Urinary bladder (tissue), 4 donors: ENCODE results near the gene GABRD. TPM values are rescaled to one million over a fixed set of nuclear protein-coding genes. Genes with fewer than 3 reads are reported as not detected.

Experiments
- DNase-seq: peaks from one replicate; pipeline ENCODE4 v3.0.0-alpha.2; 2015; ENCODE audit errors: extremely low spot score
- H3K27ac ChIP-seq: one replicate; pipeline ENCODE4 v1.5.1; 2013; ENCODE audit warnings: low read depth, mild to moderate bottlenecking, moderate library complexity
- H3K36me3 ChIP-seq: one replicate; pipeline ENCODE4 v1.6.1; 2013; ENCODE audit warnings: mild to moderate bottlenecking, moderate library complexity; ENCODE audit not compliant: insufficient read depth
- H3K4me1 ChIP-seq: one replicate; pipeline ENCODE4 v1.6.1; 2013; ENCODE audit warnings: mild to moderate bottlenecking, moderate library complexity; ENCODE audit not compliant: insufficient read depth
- H3K4me3 ChIP-seq: one replicate; pipeline ENCODE4 v1.5.1; 2013; ENCODE audit warnings: low read depth, low read length
- WGBS: extraction: QIAGEN DNeasy Blood & Tissue Kit; methylation state at CpG from one replicate; pipeline ENCODE4 v1.1.7; 2013; 5-methylcytosine and 5-hydroxymethylcytosine counted together
- polyA plus RNA-seq: library from polyadenylated mRNA; stranded (reverse); fragments of 200-250 nt; gene quantifications from one replicate; pipeline ENCODE4 v1.2.3, GENCODE V29; 2013
- total RNA-seq: library from RNA; depleted of rRNA; stranded (reverse); fragments of >200 nt; gene quantifications from one replicate; pipeline ENCODE4 v1.2.3, GENCODE V29; 2014
- donor health status: healthy with polysubstance abuse.
- donor health status: healthy.

The GABRD gene
- total and polyA plus RNA-seq, 2 donors = 0.95 to 1.2 TPM

DNA sequence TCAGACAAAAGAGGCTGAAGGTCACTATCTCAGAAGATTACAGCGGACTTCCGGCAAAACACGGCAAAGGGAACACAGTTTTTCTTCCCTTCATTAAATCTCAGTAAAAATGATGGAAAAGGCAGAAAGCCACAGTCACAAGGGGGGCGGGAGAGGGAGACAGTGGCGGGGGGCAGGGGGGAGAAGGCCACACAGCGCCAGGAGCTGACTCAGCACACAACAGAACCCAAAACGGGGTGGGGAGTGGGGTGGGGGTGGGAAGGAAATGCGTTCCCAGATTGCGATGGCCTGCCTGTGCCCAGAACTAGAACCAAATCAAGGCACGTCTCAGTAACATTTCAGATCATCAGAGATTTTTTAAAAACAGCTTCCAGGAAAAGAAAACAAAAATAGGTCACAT is 28.9 kb upstream of the GABRD start:
- WGBS = 17% methylated on average over 10 of the region's 10 CpGs
- no peak overlapping the region for H3K4me3 ChIP-seq
- no peak overlapping the region for H3K27ac ChIP-seq
- H3K4me1 ChIP-seq = no peaks in the 10 kb centered on the region
- no peaks in the 10 kb centered on the region for H3K36me3 ChIP-seq
- no peak for DNase-seq

DNA sequence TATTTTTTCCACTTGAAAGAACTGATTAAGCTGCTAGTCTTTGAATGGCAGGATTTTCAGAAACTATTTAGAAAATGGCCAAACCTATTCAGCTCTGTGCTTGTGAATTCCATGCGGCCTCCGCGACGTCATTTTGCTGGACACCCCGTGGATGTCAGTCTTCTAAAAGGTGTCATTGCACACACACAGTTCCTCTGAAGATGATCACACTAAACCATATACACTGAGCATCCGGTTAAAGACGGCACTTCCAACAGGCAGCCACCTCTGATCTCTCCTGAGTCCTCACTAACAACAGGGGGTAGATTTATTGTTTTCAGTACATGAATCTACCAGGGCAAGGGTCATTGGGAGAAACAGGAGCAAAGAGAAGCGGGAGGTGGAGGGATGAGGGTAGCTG is 24.6 kb upstream of the GABRD start:
- no peaks in the 10 kb centered on the region for H3K36me3 ChIP-seq
- no peaks in the 10 kb centered on the region for H3K4me1 ChIP-seq
- H3K4me3 ChIP-seq = no peak overlapping the region
- DNase-seq = no peak
- H3K27ac ChIP-seq = no peak overlapping the region
- 59% methylated on average over 8 of the region's 8 CpGs for WGBS

DNA sequence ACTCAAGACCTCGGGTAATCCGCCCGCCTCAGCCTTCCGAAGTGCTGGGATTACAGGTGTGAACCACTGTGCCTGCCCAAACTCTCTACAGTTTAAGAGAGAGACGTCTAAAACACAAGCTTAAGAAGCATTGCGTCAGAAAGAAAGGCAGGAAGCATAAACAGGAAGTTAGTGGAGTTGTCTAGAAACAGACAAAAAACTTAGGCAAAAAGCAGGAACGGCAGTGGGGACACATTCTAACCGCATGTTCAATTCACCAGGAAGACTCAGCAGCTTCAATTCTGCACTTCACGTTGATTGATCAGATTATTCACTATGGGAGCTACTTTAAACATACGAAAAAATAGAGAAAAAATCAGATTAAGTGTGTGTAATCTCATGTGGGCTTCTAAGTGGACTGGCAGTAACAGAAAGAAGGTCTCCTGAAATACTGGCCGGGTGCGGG is 22.9 kb upstream of the GABRD start:
- WGBS = 60% methylated on average over 12 of the region's 12 CpGs
- no peaks in the 10 kb centered on the region for H3K4me1 ChIP-seq
- H3K4me3 ChIP-seq = no peak overlapping the region
- DNase-seq = no peak
- H3K27ac ChIP-seq = no peak overlapping the region
- no peaks in the 10 kb centered on the region for H3K36me3 ChIP-seq

DNA sequence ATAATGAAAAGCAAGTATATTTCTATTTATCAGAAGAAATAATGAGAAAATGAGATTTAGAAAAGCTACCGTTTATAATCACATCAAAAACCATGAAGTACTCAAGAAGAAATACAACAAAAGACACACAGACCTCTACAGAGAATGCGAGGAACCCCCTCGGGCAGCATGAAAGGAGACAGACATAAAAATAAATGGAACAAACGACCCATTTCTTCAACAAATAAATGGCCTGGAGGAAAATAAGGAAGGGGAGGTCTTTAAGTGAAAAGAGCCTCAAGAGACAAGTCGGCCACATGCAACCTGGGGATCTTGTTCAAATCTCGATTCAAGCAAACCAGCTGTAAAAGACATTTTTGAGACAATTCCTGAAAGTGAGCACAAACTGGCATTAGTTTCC is 21.6 kb upstream of the GABRD start:
- DNase-seq = no peak
- no peaks in the 10 kb centered on the region for H3K4me1 ChIP-seq
- WGBS = 73% methylated on average over 6 of the region's 6 CpGs
- H3K27ac ChIP-seq = no peak overlapping the region
- H3K4me3 ChIP-seq = no peak overlapping the region
- no peaks in the 10 kb centered on the region for H3K36me3 ChIP-seq

DNA sequence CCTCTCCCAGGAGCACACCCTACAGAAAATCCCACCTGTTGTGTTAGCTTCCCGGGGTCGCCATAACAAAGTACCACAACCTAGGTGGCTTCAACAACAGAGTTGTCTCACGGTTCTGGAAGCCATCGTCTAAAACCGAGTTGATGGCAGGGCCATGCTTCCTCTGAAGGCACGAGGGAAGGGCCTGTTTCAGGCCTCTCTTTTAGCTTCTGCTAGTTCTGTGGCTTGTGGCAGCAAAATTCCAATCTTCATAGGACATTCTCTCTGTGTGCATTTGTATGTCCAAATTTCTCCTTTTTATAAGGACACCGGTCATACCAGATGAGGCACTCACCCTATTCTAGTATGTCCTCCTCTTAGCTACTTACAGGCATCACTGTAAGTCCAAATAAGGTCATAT is 18.7 kb upstream of the GABRD start:
- WGBS = 89% methylated on average over 7 of the region's 7 CpGs
- Histone ChIP-seq H3K4me3 (no peak overlapping the region), H3K36me3 (no peaks in the 10 kb centered on the region), H3K4me1 (no peaks in the 10 kb centered on the region), H3K27ac (no peak overlapping the region)
- no peak for DNase-seq

DNA sequence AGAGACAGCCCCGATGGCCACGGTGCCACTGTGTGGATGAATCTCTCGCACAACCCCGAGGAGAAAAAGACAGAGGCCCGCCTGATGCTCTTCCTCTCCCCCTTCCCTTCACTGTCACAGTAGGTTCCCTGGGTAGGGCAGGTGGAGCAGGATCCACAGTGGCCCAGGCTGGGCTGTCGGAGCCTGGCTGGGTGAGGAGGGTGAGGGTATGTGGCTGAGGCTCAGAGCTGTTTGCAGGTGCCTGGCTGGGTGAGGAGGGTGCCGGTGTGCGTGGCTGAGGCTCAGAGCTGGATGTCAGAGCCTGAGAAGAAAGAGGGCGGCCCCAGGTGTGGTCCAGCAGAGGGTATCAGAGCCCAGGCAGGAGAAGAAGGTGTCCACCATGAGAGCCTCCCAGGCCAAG is 18.3 kb upstream of the GABRD start:
- Histone ChIP-seq H3K4me1 (no peaks in the 10 kb centered on the region), H3K4me3 (no peak overlapping the region), H3K27ac (no peak overlapping the region), H3K36me3 (no peaks in the 10 kb centered on the region)
- WGBS = 85% methylated on average over 9 of the region's 9 CpGs
- DNase-seq = no peak

DNA sequence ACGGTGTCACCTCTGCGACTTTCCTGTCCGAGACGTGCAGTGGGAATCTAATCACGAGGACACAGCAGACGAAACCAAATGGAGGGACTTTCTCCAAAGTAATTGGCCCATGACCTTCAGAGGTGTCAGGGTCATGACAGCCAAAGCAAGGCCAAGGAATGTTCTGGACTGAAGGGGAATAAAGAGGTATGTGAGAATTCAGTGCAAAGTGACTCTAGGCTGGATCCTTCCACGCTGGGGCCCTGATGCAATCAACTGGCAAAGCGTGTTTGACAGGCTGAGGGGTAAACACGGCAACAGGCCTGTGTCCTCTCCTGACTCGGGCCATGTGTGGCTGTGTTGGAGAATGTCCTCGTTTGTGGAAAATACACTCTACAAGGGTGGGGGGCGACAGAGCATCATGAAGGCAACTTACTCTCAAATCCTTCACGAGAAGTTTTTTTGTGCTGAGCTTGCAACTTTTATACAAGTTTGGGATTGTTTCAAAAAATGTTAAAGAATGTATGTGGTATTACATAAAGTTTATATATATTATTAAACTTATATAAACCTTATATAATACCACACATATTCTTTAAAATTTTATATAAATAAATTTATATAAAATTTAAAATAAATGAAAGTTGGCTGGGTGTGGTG is 17.3 kb upstream of the GABRD start:
- Histone ChIP-seq H3K4me3 (no peak overlapping the region), H3K36me3 (no peaks in the 10 kb centered on the region), H3K27ac (no peak overlapping the region), H3K4me1 (no peaks in the 10 kb centered on the region)
- 67% methylated on average over 13 of the region's 13 CpGs for WGBS
- DNase-seq = peak; percentile 55

DNA sequence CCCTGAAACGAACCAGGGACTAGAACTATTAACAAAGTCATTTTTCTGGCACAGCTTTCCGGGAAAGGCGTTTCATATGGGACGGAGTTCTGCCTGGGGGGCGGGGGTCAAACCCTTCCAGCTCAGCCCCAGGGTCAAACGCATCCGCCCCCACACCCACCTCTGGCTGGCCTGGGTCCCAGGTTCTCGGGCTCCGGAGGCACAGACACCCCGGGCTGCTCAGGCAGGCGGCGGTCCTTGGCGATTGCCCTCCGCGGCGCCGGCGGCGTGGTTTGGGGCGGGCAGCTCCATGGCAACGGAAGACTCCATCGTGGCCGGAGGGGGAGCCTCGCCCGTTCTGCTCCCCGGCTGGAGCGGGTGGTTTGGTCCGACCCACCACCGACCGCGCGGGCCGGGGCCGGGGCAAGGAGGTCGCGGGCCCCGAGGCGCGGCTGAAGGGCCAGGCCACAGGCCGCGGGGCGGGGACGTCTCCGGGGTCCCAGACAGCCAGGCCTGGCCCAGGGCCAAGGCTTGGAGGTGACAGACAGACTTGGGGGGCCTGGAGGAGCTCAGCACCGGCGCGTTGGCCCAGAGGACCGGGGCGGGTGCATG is 15.5 kb upstream of the GABRD start, which contains the start of gene CFAP74:
CFAP74 (minus strand) TSS at position 246 of the 591 bp plus-strand sequence. CDS start 12,830 bp downstream, outside the sequence.
- Histone ChIP-seq H3K27ac (no peak within 1 kb of the TSS), H3K36me3 (no peaks in the 10 kb centered on the region), H3K4me3 (no peak within 1 kb of the TSS), H3K4me1 (no peaks in the 10 kb centered on the region)
- WGBS = 2% methylated on average over 49 of the region's 49 CpGs
- DNase-seq = no peak

DNA sequence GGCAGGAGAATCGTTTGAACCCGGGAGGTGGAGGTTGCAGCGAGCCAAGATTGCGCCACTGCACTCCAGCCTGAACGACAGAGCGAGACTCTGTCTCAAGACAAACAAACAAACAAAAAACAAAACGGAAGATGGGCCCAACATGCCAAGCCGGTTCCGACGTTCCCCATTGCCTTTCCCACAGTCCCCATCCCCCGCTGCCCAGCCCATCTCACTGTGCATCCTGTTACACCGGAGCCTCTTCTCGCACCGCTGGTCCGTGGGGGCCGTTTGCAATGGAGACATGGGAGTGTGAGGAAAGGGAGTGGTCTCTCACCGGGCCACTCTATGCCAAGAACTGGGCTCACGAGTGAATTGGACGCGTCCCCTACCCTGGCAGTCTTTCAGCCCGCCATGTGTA is 14.3 kb upstream of the GABRD start:
- Histone ChIP-seq H3K4me1 (no peaks in the 10 kb centered on the region), H3K4me3 (no peak overlapping the region), H3K27ac (no peak overlapping the region), H3K36me3 (no peaks in the 10 kb centered on the region)
- WGBS = 75% methylated on average over 21 of the region's 21 CpGs
- no peak for DNase-seq

DNA sequence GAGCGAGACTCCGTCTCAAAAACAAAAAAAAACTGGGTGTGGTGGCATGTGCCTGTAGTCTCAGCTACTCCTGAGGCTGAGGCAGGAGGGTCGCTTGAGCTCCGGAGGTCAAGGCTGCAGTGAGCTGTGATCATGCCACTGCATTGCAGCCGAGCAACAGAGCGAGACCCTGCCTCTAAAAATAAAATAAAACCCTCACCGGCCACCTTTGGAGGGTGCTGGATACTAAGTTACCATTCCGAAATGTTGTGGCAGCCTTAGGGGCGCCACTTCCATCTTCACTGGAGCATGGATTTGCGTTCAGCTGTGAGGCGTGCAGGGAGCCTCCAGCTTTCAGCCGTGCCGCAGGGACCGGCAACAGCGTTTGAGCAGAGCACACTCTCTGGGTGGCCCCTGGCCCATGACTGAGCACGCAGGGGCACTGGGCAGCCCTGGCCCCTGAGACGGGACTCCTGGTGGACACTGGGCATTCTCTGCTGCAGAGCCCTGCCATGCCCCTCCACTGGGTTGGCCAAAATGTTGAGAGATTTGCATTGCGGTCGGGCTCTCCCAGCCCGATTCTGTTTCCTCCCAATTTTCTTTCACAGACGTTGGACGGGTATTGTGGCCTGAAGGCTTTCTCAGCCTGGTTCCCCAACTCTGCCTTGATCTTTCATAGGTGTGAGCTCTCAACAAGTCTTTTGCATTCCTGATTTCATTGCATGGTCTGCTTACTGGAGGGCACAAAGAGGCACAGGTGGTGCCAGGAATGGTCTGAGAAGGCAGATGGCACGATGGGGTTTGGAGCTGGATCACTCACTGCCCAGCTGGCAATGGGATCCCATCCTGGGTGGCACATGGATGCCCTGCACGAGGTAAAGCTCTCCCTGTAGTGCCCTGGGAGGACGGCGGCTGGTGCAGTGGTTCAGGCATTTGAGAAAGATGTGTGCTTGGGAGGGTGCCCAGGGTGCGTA is 9.8 kb upstream of the GABRD start:
- H3K4me1 ChIP-seq = no peaks in the 10 kb centered on the region
- 79% methylated on average over 27 of the region's 27 CpGs for WGBS

DNA sequence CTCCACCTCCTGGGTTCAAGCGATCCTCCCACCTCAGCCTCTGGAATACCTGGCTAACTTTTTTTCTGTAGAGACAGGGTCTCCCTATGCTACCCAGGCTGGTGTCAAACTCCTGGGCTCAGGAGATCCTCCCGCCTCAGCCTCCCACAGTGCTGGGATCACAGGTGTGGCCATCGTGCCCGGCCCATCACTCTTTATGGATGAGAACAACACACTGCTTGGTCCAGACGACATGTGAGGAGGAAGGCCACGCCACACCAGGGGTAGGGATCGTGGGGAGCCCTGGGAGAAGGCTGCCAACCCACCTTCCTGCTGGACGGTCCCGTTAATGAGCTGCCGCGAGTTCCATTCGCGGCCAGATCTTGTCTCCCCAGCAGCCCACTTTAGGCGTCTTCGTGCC is 5.0 kb upstream of the GABRD start:
- H3K27ac ChIP-seq = no peak overlapping the region

More for the DNA sequence above, 9.8 kb upstream of the GABRD start:
- no peak overlapping the region for H3K27ac ChIP-seq
- H3K4me3 ChIP-seq = no peak overlapping the region
- H3K36me3 ChIP-seq = no peaks in the 10 kb centered on the region
- DNase-seq = no peak

DNA sequence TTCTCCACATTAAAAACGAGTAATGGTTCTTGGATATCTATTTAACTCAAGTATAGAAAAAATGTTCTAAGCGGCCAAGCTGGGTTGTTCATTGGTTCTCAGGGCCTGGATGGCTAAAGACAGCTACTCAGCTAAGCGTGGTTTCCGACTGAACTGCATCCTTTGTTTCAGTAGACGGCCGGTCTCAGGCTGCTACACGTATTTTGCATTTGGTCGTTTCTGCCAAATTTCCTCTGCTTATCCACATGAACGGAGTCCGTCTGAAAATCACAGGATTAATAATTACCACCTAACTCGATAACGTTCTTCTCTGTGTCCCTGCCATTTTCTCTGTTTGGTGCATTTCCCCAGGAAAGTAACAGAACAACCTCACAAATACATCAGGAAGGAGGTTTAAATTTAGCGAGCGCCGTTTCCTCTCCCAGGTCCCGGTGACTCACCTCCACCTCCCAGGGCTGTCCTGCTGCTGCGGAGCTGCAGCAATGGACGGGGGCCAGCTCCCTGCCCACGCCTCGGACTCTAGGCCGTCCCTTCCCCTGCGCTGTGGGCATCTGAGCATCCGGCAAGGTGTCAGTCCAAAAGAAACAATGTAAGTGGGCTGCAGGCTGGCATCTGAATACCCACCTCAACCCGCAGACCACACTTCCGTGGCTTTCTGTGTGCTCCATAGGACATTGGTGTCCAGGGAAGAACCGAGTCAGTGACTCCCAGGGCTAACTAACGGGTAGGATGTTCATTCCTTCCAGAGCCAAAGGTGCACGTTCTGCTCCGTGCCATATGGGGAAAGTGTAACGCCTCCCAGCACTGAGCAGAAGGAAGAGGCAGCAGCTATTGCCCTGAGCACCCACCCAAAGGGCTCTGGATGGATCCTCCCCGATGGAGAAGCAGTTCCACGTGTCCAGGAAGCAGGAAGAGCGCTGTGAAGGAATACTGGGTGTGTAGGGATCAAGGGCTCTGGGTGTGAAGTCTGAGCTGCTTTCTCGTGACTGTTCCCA is 4.1 kb upstream of the GABRD start:
- Histone ChIP-seq H3K27ac (no peak overlapping the region), H3K36me3 (no peaks in the 10 kb centered on the region), H3K4me1 (no peaks in the 10 kb centered on the region), H3K4me3 (no peak overlapping the region)
- 64% methylated on average over 34 of the region's 34 CpGs for WGBS
- no peak for DNase-seq

More for the DNA sequence above, 5.0 kb upstream of the GABRD start:
- H3K36me3 ChIP-seq = no peaks in the 10 kb centered on the region
- DNase-seq = no peak
- no peaks in the 10 kb centered on the region for H3K4me1 ChIP-seq
- no peak overlapping the region for H3K4me3 ChIP-seq
- WGBS = 81% methylated on average over 15 of the region's 15 CpGs

DNA sequence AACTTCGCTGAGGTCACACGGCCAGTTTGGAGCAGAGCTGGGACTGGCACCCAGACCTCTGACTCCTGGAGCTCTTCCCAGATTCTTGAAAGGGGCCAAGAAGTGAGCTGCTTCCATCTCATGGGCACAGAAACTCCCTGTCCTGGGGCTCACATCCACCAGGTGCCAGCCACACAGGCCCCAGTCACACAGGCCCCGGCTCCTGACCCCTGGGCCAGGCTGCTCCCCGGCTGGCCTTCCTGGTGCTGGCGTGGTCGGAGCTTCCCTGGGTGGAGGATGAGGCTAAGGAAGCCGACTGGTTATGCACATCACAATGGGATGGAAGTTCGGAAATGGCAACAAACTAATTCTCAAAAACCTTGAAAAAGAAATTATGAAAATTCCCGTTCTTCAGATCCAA is 3.0 kb upstream of the GABRD start:
- Histone ChIP-seq H3K4me3 (no peak overlapping the region), H3K4me1 (no peaks in the 10 kb centered on the region), H3K27ac (no peak overlapping the region), H3K36me3 (no peaks in the 10 kb centered on the region)
- WGBS = 79% methylated on average over 9 of the region's 9 CpGs
- no peak for DNase-seq
